Keratinocyte (primary cell): Measurements from ENCODE around the gene POLR1G. TPM values are rescaled to one million over a fixed set of nuclear protein-coding genes. Genes with fewer than 3 reads are reported as not detected.
A peak's percentile ranks its signal among the peaks of the same experiment; 100 is the strongest.

Experiments used
- DNase-seq: peaks from one replicate; pipeline ENCODE4 v3.0.0-alpha.2; 2011; ENCODE audit warnings: low read depth, missing footprints, low spot score
- FAIRE-seq: peaks from 2 replicates; lab custom pipeline; 2011; peaks lifted over from hg19 to GRCh38; lab: Jason Lieb, UNC
- H2AFZ ChIP-seq: 2 replicates; pipeline ENCODE4 v1.6.0; 2012; ENCODE audit warnings: low read length, control low read depth, inconsistent platforms; ENCODE audit not compliant: control insufficient read depth
- H3K27ac ChIP-seq: 2 replicates; pipeline ENCODE4 v1.5.1; 2011; ENCODE audit warnings: low read length; ENCODE audit not compliant: control insufficient read depth, insufficient read depth
- H3K27me3 ChIP-seq: 3 replicates; pipeline ENCODE4 v1.6.0; 2011; ENCODE audit warnings: low read length; ENCODE audit not compliant: control insufficient read depth, insufficient read depth; ENCODE audit errors: extremely low read depth
- H3K36me3 ChIP-seq, 2 experiments: 2 replicates in 1 of 2; 3 replicates in 1 of 2; pipeline ENCODE4 v1.5.1; 2011; ENCODE audit warnings: low read length in 2 of 2, mild to moderate bottlenecking in 1 of 2; ENCODE audit not compliant: control insufficient read depth in 2 of 2, insufficient read depth in 2 of 2; ENCODE audit errors: extremely low read depth in 1 of 2
- H3K4me1 ChIP-seq: 3 replicates; pipeline ENCODE4 v1.5.1; 2011; ENCODE audit warnings: low read length; ENCODE audit not compliant: control insufficient read depth, insufficient read depth; ENCODE audit errors: extremely low read depth
- H3K4me2 ChIP-seq: 3 replicates; pipeline ENCODE4 v1.6.0; 2011; ENCODE audit warnings: low read depth, low read length; ENCODE audit not compliant: control insufficient read depth, insufficient read depth; ENCODE audit errors: extremely low read depth
- H3K4me3 ChIP-seq, 3 experiments: fragments of 200-600 bp in 1 of 3; sonication (generic) in 1 of 3; 2 replicates in 2 of 3; 3 replicates in 1 of 3; pipeline ENCODE4 v1.5.1; 2011 to 2016; ENCODE audit warnings: low read length in 3 of 3, mild to moderate bottlenecking in 3 of 3, control low read depth in 2 of 3, inconsistent platforms in 1 of 3, low read depth in 1 of 3, mixed read lengths in 1 of 3, mixed run types in 1 of 3, moderate library complexity in 1 of 3; ENCODE audit not compliant: control insufficient read depth in 2 of 3, insufficient read depth in 2 of 3; ENCODE audit errors: extremely low read depth in 1 of 3
- H3K79me2 ChIP-seq: 2 replicates; pipeline ENCODE4 v1.6.0; 2012; ENCODE audit warnings: low read length; ENCODE audit not compliant: control insufficient read depth, insufficient read depth
- H3K9ac ChIP-seq: 3 replicates; pipeline ENCODE4 v1.6.0; 2011; ENCODE audit warnings: low read length; ENCODE audit not compliant: control insufficient read depth, insufficient read depth; ENCODE audit errors: extremely low read depth
- H3K9me1 ChIP-seq: 3 replicates; pipeline ENCODE4 v1.6.0; 2011; ENCODE audit warnings: low read length; ENCODE audit not compliant: control insufficient read depth, insufficient read depth; ENCODE audit errors: extremely low read depth
- H3K9me3 ChIP-seq: 2 replicates; pipeline ENCODE4 v1.5.1; 2012; ENCODE audit warnings: low read depth, low read length; ENCODE audit not compliant: control insufficient read depth
- H4K20me1 ChIP-seq: 3 replicates; pipeline ENCODE4 v1.6.0; 2011; ENCODE audit warnings: low read length; ENCODE audit not compliant: control insufficient read depth, insufficient read depth; ENCODE audit errors: extremely low read depth
- CTCF ChIP-seq, 3 experiments: IDR thresholded peaks in 1 of 3; conservative IDR thresholded peaks in 1 of 3; optimal IDR thresholded peaks in 1 of 3; 2 replicates in 2 of 3; 3 replicates in 1 of 3; pipeline versions ENCODE3 to v1.5.1; 2011; ENCODE audit warnings: low read length in 3 of 3, mild to moderate bottlenecking in 3 of 3, moderate library complexity in 2 of 3, control low read depth in 1 of 3, inconsistent platforms in 1 of 3; ENCODE audit not compliant: insufficient read depth in 2 of 3; ENCODE audit errors: extremely low read depth in 1 of 3
- EZH2 ChIP-seq: IDR thresholded peaks from one replicate; pipeline ENCODE4 v1.6.1; 2012; ENCODE audit warnings: inconsistent platforms, mild to moderate bottlenecking, low read length, moderate library complexity
- dilution Hi-C: fragments of 300-500 bp; cut with MboI; formaldehyde crosslinking; loops from one replicate; pipeline ENCODE4 v1.7.0; 2020; ENCODE audit warnings: low sequenced_read_pairs; ENCODE audit not compliant: extremely low pct_ligation_motif_present
- polyA plus RNA-seq, 5 experiments: library from polyadenylated mRNA; depleted of rRNA in 3 of 5; stranded (reverse) in 3 of 5; stranded (forward) in 1 of 5; unstranded in 1 of 5; fragments of >200 nt; gene quantifications; 1 replicate in 1 of 5; 2 replicates in 3 of 5; 3 replicates in 1 of 5; pipeline versions ENCODE4 v1.2.1 to v1.2.3, GENCODE V29; 2011 to 2012; ENCODE audit warnings: missing spikeins in 2 of 5, low read depth in 1 of 5, low replicate concordance in 1 of 5

POLR1G gene
- polyA plus RNA-seq, 1 donor (not counting 4 experiments of a cell fraction or from before 2014, with no cell fraction given) = 9.8 TPM

GRCh38 chr19:45408121-45408520 is 1.7 kb downstream of the POLR1G start:
- FAIRE-seq (no peak), DNase-seq (no peak)
- Histone ChIP-seq H3K4me3 (no peak overlapping the region), H3K9ac (no peak overlapping the region), H3K36me3 (peaks cover under 1 to 13% of the 10 kb centered on the region in 2 experiments), H3K4me1 (peaks cover 14% of the 10 kb centered on the region), H3K27me3 (no peaks in the 10 kb centered on the region), H3K9me3 (no peaks in the 10 kb centered on the region), H2AFZ (no peak overlapping the region), H3K4me2 (peak overlapping the region; percentile 86), H3K9me1 (no peaks in the 10 kb centered on the region), H3K79me2 (peaks cover 35% of the 10 kb centered on the region), H4K20me1 (no peaks in the 10 kb centered on the region), H3K27ac (no peak overlapping the region)
- TF ChIP-seq CTCF (optimal IDR thresholded peaks at IDR 0.05 in 1 of 3, IDR thresholded peaks at IDR 0.05 in 1 of 3, conservative IDR thresholded peaks at IDR 0.05 in 1 of 3; ENCODE audit: extremely low read depth in 1 of 3, insufficient read depth in 2 of 3, low read length in 3 of 3) (no peak), EZH2 (no peak)
- dilution Hi-C loops = no loop called here

DNA sequence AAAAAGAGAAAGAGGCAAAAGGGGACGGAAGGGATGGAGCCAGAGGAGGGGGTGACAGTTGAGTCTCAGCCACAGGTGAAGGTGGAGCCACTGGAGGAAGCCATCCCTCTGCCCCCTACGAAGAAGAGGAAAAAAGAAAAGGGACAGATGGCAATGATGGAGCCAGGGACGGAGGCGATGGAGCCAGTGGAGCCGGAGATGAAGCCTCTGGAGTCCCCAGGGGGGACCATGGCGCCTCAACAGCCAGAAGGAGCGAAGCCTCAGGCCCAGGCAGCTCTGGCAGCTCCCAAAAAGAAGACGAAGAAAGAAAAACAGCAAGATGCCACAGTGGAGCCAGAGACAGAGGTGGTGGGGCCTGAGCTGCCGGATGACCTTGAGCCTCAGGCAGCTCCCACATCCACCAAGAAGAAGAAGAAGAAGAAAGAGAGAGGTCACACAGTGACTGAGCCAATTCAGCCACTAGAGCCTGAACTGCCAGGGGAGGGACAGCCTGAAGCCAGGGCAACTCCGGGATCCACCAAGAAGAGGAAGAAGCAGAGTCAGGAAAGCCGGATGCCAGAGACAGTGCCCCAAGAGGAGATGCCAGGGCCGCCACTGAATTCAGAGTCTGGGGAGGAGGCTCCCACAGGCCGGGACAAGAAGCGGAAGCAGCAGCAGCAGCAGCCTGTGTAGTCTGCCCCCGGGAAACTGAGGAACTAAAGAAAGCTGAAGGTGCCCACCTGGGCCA is 2.5 kb downstream of the POLR1G start:
- FAIRE-seq (no peak), DNase-seq (no peak)
- dilution Hi-C loops = no loop called here
- Histone ChIP-seq H3K9me1 (no peaks in the 10 kb centered on the region), H3K9me3 (no peaks in the 10 kb centered on the region), H3K27me3 (no peaks in the 10 kb centered on the region), H2AFZ (no peak overlapping the region), H3K27ac (no peak overlapping the region), H3K4me1 (peaks cover 8% of the 10 kb centered on the region), H3K4me2 (no peak overlapping the region), H3K79me2 (peaks cover 32% of the 10 kb centered on the region), H4K20me1 (no peaks in the 10 kb centered on the region), H3K36me3 (peaks cover 9 to 21% of the 10 kb centered on the region in 2 experiments), H3K4me3 (no peak overlapping the region), H3K9ac (no peak overlapping the region)
- TF ChIP-seq EZH2 = no peak
- TF ChIP-seq CTCF (optimal IDR thresholded peaks at IDR 0.05 in 1 of 3, IDR thresholded peaks at IDR 0.05 in 1 of 3, conservative IDR thresholded peaks at IDR 0.05 in 1 of 3; ENCODE audit: extremely low read depth in 1 of 3, insufficient read depth in 2 of 3, low read length in 3 of 3) = no peak
